K562 (cell line): ENCODE results near the gene RFPL1. TPM values are rescaled to one million over a fixed set of nuclear protein-coding genes. Genes with fewer than 3 reads are reported as not detected.
A peak's percentile ranks its signal among the peaks of the same experiment; 100 is the strongest.

Source experiments
- ATAC-seq: fragments of 200-7000 bp; cut with Tn5 transposase; 3 replicates; pipeline ENCODE4 v1.9.1; 2020; ENCODE audit warnings: moderate library complexity
- BruUV-seq: library from RNA; stranded (reverse); fragments of 400-500 nt; replicated peaks from 2 replicates; lab custom pipeline; 2021; lab: Mats Ljungman, UMichigan
- CTCF ChIA-PET: fragments of 300-600 bp; formaldehyde crosslinking; extraction: SDS; loops from one replicate; lab custom pipeline; 2021; ENCODE audit warnings: low intra/inter-chr PET ratio; lab: Yijun Ruan, JAX
- POLR2A ChIA-PET: fragments of 300-600, 350-650 bp; sonication (Branson Sonifier 250); formaldehyde crosslinking; extraction: SDS; loops from one replicate; lab custom pipeline; 2021; ENCODE audit warnings: antibody characterized with exemption, inconsistent platforms; lab: Yijun Ruan, JAX
- DNase-seq, 4 experiments: peaks; one replicate each; pipeline versions ENCODE4 v3.0.0 to v3.0.0-alpha.2; 2011 to 2018; ENCODE audit warnings: low spot score in 3 of 4, mixed read lengths in 3 of 4; ENCODE audit errors: extremely low read depth in 1 of 4
- FAIRE-seq: peaks from 2 replicates; lab custom pipeline; 2011; peaks lifted over from hg19 to GRCh38; lab: Jason Lieb, UNC
- H2AFZ ChIP-seq: 2 replicates; pipeline ENCODE4 v1.6.0; 2011; ENCODE audit warnings: low read depth, low read length, control low read depth, inconsistent platforms
- H3K27ac ChIP-seq: fragments of 200-600 bp; 3 replicates; pipeline ENCODE4 v1.8.0; 2011; ENCODE audit warnings: low read depth, mild to moderate bottlenecking, control low read depth, inconsistent platforms, low read length, moderate library complexity, mixed read lengths; ENCODE audit errors: extremely low read depth
- H3K27me3 ChIP-seq, 2 experiments: fragments of 300-600 bp in 1 of 2; 2 replicates in 1 of 2; 3 replicates in 1 of 2; pipeline versions ENCODE4 v1.6.0 to v1.8.0; 2011; ENCODE audit warnings: inconsistent platforms in 2 of 2, low read length in 2 of 2, mild to moderate bottlenecking in 1 of 2, mixed read lengths in 1 of 2, moderate library complexity in 1 of 2; ENCODE audit not compliant: control insufficient read depth in 2 of 2, insufficient read depth in 2 of 2
- H3K36me3 ChIP-seq: fragments of 300-600 bp; 3 replicates; pipeline ENCODE4 v1.8.0; 2011; ENCODE audit warnings: mild to moderate bottlenecking, low read length, inconsistent platforms; ENCODE audit not compliant: control insufficient read depth, insufficient read depth
- H3K4me1 ChIP-seq, 2 experiments: fragments of 200-600 bp in 1 of 2; replicated peaks in 1 of 2; 2 replicates in 1 of 2; 3 replicates in 1 of 2; pipeline versions ENCODE4 v1.5.1 to v1.8.0; 2011; ENCODE audit warnings: inconsistent platforms in 2 of 2, low read length in 2 of 2, mild to moderate bottlenecking in 1 of 2, mixed read lengths in 1 of 2, moderate library complexity in 1 of 2; ENCODE audit not compliant: control insufficient read depth in 2 of 2, insufficient read depth in 2 of 2
- H3K4me2 ChIP-seq: 2 replicates; pipeline ENCODE4 v1.6.1; 2011; ENCODE audit warnings: low read length, control low read depth, inconsistent platforms, mixed read lengths; ENCODE audit not compliant: insufficient read depth
- H3K4me3 ChIP-seq: fragments of 200-600 bp; sonication (generic), shearing (Covaris generic); 2 replicates; pipeline ENCODE4 v1.5.1; 2016; ENCODE audit warnings: control low read depth, inconsistent platforms
- H3K79me2 ChIP-seq: fragments of 200-600 bp; 3 replicates; pipeline ENCODE4 v1.8.0; 2011; ENCODE audit warnings: low read length, inconsistent platforms; ENCODE audit not compliant: control insufficient read depth, insufficient read depth
- H3K9ac ChIP-seq, 2 experiments: 2 replicates each; pipeline versions ENCODE4 v1.6.0 to v1.6.1; 2011; ENCODE audit warnings: low read depth in 2 of 2, low read length in 2 of 2, control low read depth in 1 of 2, inconsistent platforms in 1 of 2, mild to moderate bottlenecking in 1 of 2, mixed read lengths in 1 of 2; ENCODE audit not compliant: insufficient read depth in 1 of 2
- H3K9me1 ChIP-seq: one replicate; pipeline ENCODE4 v1.6.0; 2011; ENCODE audit warnings: inconsistent platforms, mild to moderate bottlenecking, low read length, moderate library complexity; ENCODE audit not compliant: control insufficient read depth, insufficient read depth
- H3K9me3 ChIP-seq: replicated peaks from 2 replicates; pipeline ENCODE4 v1.5.1; 2011; ENCODE audit warnings: low read depth, low read length, inconsistent platforms; ENCODE audit not compliant: control insufficient read depth, insufficient read depth
- H4K20me1 ChIP-seq: replicated peaks from 2 replicates; pipeline ENCODE4 v1.6.1; 2011; ENCODE audit warnings: low read length, inconsistent platforms, mixed read lengths; ENCODE audit not compliant: control insufficient read depth, insufficient read depth
- ARID2 ChIP-seq: fragments of 450-650 bp; IDR thresholded peaks from 2 replicates; pipeline ENCODE4 v1.6.1; 2017; ENCODE audit warnings: antibody characterized with exemption, mild to moderate bottlenecking
- ATF7 ChIP-seq: fragments of 450-650 bp; IDR thresholded peaks from 2 replicates; pipeline ENCODE4 v1.7.1; 2014; ENCODE audit warnings: mild to moderate bottlenecking, moderate library complexity
- BACH1 ChIP-seq: fragments of 200-800 bp; sonication (Bioruptor generic); IDR thresholded peaks from 2 replicates; pipeline ENCODE4 v1.6.1; 2016; ENCODE audit warnings: missing genetic modification characterization, missing compliant biosample characterization
- CTBP1 ChIP-seq: fragments of 450-650 bp; IDR thresholded peaks from 2 replicates; pipeline ENCODE4 v1.6.1; 2016; ENCODE audit warnings: borderline replicate concordance
- CXXC5 ChIP-seq: fragments of 250-450 bp; sonication (Bioruptor Pico); IDR thresholded peaks from 2 replicates; pipeline ENCODE4 v1.8.0; 2022; ENCODE audit warnings: inconsistent platforms, mild to moderate bottlenecking, moderate library complexity
- HSF4 ChIP-seq: fragments of 250-450 bp; sonication (Bioruptor Pico); IDR thresholded peaks from 2 replicates; pipeline ENCODE4 v2.1.2; 2022; ENCODE audit warnings: mild to moderate bottlenecking, moderate library complexity, borderline replicate concordance
- MAZ ChIP-seq, 2 experiments: fragments of 450-650 bp in 1 of 2; sonication (generic) in 1 of 2; formaldehyde crosslinking; IDR thresholded peaks in 1 of 2; conservative IDR thresholded peaks in 1 of 2; 2 replicates each; pipeline versions ENCODE4 v1.4.0 to v1.5.0; 2020; ENCODE audit warnings: mild to moderate bottlenecking in 1 of 2, missing genetic modification reagents in 1 of 2
- RCOR1 ChIP-seq, 2 experiments: IDR thresholded peaks; 2 replicates each; pipeline ENCODE4 v1.6.1; 2012; ENCODE audit warnings: low read depth in 2 of 2, low read length in 2 of 2, borderline replicate concordance in 1 of 2, improper control_type of control experiment in 1 of 2
- SMC3 ChIP-seq: conservative IDR thresholded peaks from 2 replicates; pipeline ENCODE4 v1.6.1; 2011; ENCODE audit warnings: low read depth, low read length, improper control_type of control experiment; ENCODE audit not compliant: insufficient read depth
- STAG1 ChIP-seq: sonication (generic); formaldehyde crosslinking; IDR thresholded peaks from 2 replicates; pipeline ENCODE4 v1.5.0; 2020; ENCODE audit warnings: missing genetic modification reagents, borderline replicate concordance
- STAT5B ChIP-seq: fragments of 250-450 bp; sonication (Bioruptor Pico); IDR thresholded peaks from 2 replicates; pipeline ENCODE4 v1.8.0; 2021; ENCODE audit warnings: mild to moderate bottlenecking, inconsistent platforms
- WGBS: fragments of 100-300 bp; shearing (Covaris generic); methylation state at CpG from one replicate; pipeline ENCODE4 v1.1.6; 2016; ENCODE audit warnings: low coverage, mixed read lengths; ENCODE audit not compliant: insufficient coverage; ENCODE audit errors: missing lambda C conversion rate; 5-methylcytosine and 5-hydroxymethylcytosine counted together
- in situ Hi-C: fragments of 300-500 bp; cut with MboI; formaldehyde crosslinking; loops from 4 replicates; pipeline ENCODE4 v1.15.0; 2018; ENCODE audit warnings: inconsistent platforms, mixed read lengths
- intact Hi-C: fragments of 100-400 bp; cut with micrococcal nuclease; formaldehyde crosslinking; loops from 2 replicates; pipeline ENCODE4 v1.14.2; 2022
- polyA plus RNA-seq, 8 experiments: library from polyadenylated mRNA; depleted of rRNA in 4 of 8; stranded (reverse) in 5 of 8; unstranded in 3 of 8; fragments of >200 nt; fragmentation: Nextera tagmentation in 2 of 8; fragmentation: Illumina TruSeq in 1 of 8; extraction: Ambion mirVana in 2 of 8; extraction: Trizol in 1 of 8; gene quantifications; 2 replicates each; pipeline versions ENCODE4 v1.2.1 to v1.2.3, GENCODE V29; 2011 to 2014; ENCODE audit warnings: inconsistent platforms in 1 of 8, missing spikeins in 1 of 8
- total RNA-seq, 7 experiments: library from RNA; depleted of rRNA in 6 of 7; stranded (reverse); fragments of >200 nt in 6 of 7; fragmentation: Illumina TruSeq in 2 of 7; extraction: Trizol in 2 of 7; gene quantifications; 2 replicates each; pipeline versions ENCODE4 v1.2.1 to v1.2.3, GENCODE V29; 2011 to 2021; ENCODE audit warnings: low replicate concordance in 1 of 7
- TF ChIP-seq, protein P1 (sequence below): sonication (generic); formaldehyde crosslinking; IDR thresholded peaks from 2 replicates; pipeline ENCODE4 v1.9.0; 2022; ENCODE audit warnings: mild to moderate bottlenecking, missing genetic modification reagents
- TF ChIP-seq, protein P2 (sequence below), 3 experiments: IDR thresholded peaks in 2 of 3; conservative IDR thresholded peaks in 1 of 3; 2 replicates each; pipeline ENCODE4 v1.5.1; 2011 to 2012; ENCODE audit warnings: low read length in 3 of 3, mild to moderate bottlenecking in 3 of 3, control low read depth in 2 of 3, improper control_type of control experiment in 1 of 3, inconsistent platforms in 1 of 3, low read depth in 1 of 3, mixed read lengths in 1 of 3, moderate library complexity in 1 of 3; ENCODE audit not compliant: insufficient read depth in 2 of 3
- TF ChIP-seq, protein P3 (sequence below): fragments of 450-650 bp; formaldehyde crosslinking; IDR thresholded peaks from 2 replicates; pipeline ENCODE4 v1.4.0; 2020; ENCODE audit warnings: mild to moderate bottlenecking, moderate library complexity
- TF ChIP-seq, protein P4 (sequence below): fragments of 250-450 bp; sonication (Bioruptor Pico); IDR thresholded peaks from 2 replicates; pipeline ENCODE4 v1.8.0; 2021; ENCODE audit warnings: moderate library complexity, mild to moderate bottlenecking, inconsistent platforms
- TF ChIP-seq, protein P5 (sequence below): fragments of 250-450 bp; sonication (Bioruptor Pico); IDR thresholded peaks from 2 replicates; pipeline ENCODE4 v1.8.0; 2022; ENCODE audit warnings: moderate library complexity, mild to moderate bottlenecking, inconsistent platforms

The RFPL1 gene
- total and polyA plus RNA-seq, 9 of the 15 experiments (the other 6 are each of a cell fraction or from before 2014, with no cell fraction given): not detected

DNA sequence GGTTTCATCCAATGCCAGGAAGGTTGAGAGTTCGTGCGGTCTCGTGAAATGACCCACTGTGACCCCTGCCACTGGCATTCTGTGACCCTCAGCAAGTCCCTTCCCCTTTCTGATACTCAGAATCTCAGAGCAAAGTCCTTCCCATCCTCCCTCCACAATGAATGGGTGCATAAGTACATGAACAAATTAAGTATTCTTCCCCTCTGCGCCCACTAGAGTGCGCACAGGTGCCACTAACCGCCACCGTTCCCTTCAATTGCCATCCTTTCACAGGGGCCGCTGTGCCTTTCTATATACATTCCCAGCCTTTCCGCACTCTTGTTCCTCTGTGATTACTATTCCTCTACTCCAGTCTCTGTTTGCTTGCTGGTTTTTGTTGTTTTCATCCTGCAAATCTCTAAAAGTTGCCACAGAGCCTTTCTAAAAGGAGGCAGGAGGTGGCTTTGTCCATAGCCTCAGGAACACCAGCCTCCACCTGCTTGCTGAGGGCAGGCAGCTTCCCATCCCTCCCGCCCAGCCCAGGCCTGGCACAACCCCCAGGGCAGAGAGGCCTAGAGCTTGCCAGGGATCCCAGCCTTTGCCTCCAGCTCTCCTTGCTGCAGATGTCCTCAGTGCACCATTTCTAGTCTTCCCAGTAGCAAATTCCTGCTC, 43.3 kb upstream of the RFPL1 start:
- ChIA-PET CTCF (interaction anchor here (0.5 to 1.2 kb wide), 3 partner anchors 14 to 861 kb away, joined by 3 to 10 read pairs (median 3); no protein-coding TSS in a partner anchor), POLR2A (no interaction called here)
- no peak overlapping the region; the same call in 1 of the 2 replicates for H3K4me2 ChIP-seq
- H3K4me3 ChIP-seq: no peak overlapping the region
- no peaks in the 10 kb centered on the region for H3K9me3 ChIP-seq
- H3K36me3 ChIP-seq: no peaks in the 10 kb centered on the region
- no peaks in the 10 kb centered on the region for H3K27me3 ChIP-seq
- no peaks in the 10 kb centered on the region for H3K79me2 ChIP-seq
- DNase-seq (peak; percentile 47 to 78 (median 60)), FAIRE-seq (peak; percentile 87), ATAC-seq (peak; percentile 96)
- in situ Hi-C loops (loop anchor here (10.0 kb wide), 1 partner anchor 130 kb away; no protein-coding TSS in a partner anchor), intact Hi-C loops (loop anchor here (2.0 kb wide), 1 partner anchor 130 kb away; no protein-coding TSS in a partner anchor)
- H3K27ac ChIP-seq: no peak overlapping the region
- BruUV-seq: no TSS peak
- H2AFZ ChIP-seq: peak overlapping the region; percentile 43
- H3K4me1 ChIP-seq: peaks cover 0 to 2% of the 10 kb centered on the region in 2 experiments; a peak in 1 of 5 replicates
- no peaks in the 10 kb centered on the region for H4K20me1 ChIP-seq
- no peak overlapping the region for H3K9ac ChIP-seq
- H3K9me1 ChIP-seq: no peaks in the 10 kb centered on the region
- WGBS: 0% methylated on average over 8 of the region's 10 CpGs
- TF ChIP-seq MAZ (CRISPR knock-in tag; conservative IDR thresholded peaks at IDR 0.05 in 1 of 2, IDR thresholded peaks at IDR 0.05 in 1 of 2) (peak in 1 of 2 experiments; percentile 22; a peak in 1 of 4 replicates), RCOR1 (IDR thresholded peaks at IDR 0.05; ENCODE audit: borderline replicate concordance in 1 of 2, low read depth in 2 of 2, low read length in 2 of 2) (0 out of 4 replicates have a peak, but pooled peaks of 1 of the 2 experiments have one; percentile 42), ARID2 (0 out of 2 replicates have a peak, but pooled peaks have one; percentile 52), SMC3 (peak; percentile 68), CTBP1 (peak; percentile 27; the same call in 1 of the 2 replicates), CXXC5 (CRISPR knock-in tag) (0 out of 2 replicates have a peak, but pooled peaks have one; percentile 14), STAG1 (CRISPR knock-in tag) (peak; percentile 52; the same call in 1 of the 2 replicates), BACH1 (tag) (no peak), ATF7 (0 out of 2 replicates have a peak, but pooled peaks have one; percentile 27), HSF4 (CRISPR knock-in tag) (no peak), STAT5B (CRISPR knock-in tag) (no peak)
- TF ChIP-seq, protein P1, sequence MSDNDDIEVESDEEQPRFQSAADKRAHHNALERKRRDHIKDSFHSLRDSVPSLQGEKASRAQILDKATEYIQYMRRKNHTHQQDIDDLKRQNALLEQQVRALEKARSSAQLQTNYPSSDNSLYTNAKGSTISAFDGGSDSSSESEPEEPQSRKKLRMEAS: 0 out of 2 replicates have a peak, but pooled peaks have one; percentile 26
- TF ChIP-seq, protein P2, sequence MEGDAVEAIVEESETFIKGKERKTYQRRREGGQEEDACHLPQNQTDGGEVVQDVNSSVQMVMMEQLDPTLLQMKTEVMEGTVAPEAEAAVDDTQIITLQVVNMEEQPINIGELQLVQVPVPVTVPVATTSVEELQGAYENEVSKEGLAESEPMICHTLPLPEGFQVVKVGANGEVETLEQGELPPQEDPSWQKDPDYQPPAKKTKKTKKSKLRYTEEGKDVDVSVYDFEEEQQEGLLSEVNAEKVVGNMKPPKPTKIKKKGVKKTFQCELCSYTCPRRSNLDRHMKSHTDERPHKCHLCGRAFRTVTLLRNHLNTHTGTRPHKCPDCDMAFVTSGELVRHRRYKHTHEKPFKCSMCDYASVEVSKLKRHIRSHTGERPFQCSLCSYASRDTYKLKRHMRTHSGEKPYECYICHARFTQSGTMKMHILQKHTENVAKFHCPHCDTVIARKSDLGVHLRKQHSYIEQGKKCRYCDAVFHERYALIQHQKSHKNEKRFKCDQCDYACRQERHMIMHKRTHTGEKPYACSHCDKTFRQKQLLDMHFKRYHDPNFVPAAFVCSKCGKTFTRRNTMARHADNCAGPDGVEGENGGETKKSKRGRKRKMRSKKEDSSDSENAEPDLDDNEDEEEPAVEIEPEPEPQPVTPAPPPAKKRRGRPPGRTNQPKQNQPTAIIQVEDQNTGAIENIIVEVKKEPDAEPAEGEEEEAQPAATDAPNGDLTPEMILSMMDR (IDR thresholded peaks at IDR 0.05 in 2 of 3, conservative IDR thresholded peaks at IDR 0.05 in 1 of 3; ENCODE audit: insufficient read depth in 2 of 3, low read depth in 1 of 3, low read length in 3 of 3): peak; percentile 83 to 95 (median 91)
- TF ChIP-seq, protein P3, sequence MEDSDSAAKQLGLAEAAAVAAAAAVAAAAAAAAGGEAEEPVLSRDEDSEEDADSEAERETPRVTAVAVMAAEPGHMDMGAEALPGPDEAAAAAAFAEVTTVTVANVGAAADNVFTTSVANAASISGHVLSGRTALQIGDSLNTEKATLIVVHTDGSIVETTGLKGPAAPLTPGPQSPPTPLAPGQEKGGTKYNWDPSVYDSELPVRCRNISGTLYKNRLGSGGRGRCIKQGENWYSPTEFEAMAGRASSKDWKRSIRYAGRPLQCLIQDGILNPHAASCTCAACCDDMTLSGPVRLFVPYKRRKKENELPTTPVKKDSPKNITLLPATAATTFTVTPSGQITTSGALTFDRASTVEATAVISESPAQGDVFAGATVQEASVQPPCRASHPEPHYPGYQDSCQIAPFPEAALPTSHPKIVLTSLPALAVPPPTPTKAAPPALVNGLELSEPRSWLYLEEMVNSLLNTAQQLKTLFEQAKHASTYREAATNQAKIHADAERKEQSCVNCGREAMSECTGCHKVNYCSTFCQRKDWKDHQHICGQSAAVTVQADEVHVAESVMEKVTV (CRISPR knock-in tag): peak; percentile 72
- TF ChIP-seq, protein P4, sequence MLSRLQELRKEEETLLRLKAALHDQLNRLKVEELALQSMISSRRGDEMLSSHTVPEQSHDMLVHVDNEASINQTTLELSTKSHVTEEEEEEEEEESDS: no peak
- TF ChIP-seq, protein P5, sequence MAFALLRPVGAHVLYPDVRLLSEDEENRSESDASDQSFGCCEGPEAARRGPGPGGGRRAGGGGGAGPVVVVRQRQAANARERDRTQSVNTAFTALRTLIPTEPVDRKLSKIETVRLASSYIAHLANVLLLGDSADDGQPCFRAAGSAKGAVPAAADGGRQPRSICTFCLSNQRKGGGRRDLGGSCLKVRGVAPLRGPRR (CRISPR knock-in tag): no peak
